K562 (cell line): ENCODE results near the gene PRKG1. TPM values are rescaled to one million over a fixed set of nuclear protein-coding genes. Genes with fewer than 3 reads are reported as not detected.

ENCODE experiments used
- ATAC-seq: fragments of 200-7000 bp; cut with Tn5 transposase; 3 replicates; pipeline ENCODE4 v1.9.1; 2020; ENCODE audit warnings: moderate library complexity
- BruUV-seq: library from RNA; stranded (reverse); fragments of 400-500 nt; replicated peaks from 2 replicates; lab custom pipeline; 2021; lab: Mats Ljungman, UMichigan
- CTCF ChIA-PET: fragments of 300-600 bp; formaldehyde crosslinking; extraction: SDS; loops from one replicate; lab custom pipeline; 2021; ENCODE audit warnings: low intra/inter-chr PET ratio; lab: Yijun Ruan, JAX
- POLR2A ChIA-PET: fragments of 300-600, 350-650 bp; sonication (Branson Sonifier 250); formaldehyde crosslinking; extraction: SDS; loops from one replicate; lab custom pipeline; 2021; ENCODE audit warnings: antibody characterized with exemption, inconsistent platforms; lab: Yijun Ruan, JAX
- DNase-seq, 4 experiments: peaks; one replicate each; pipeline versions ENCODE4 v3.0.0 to v3.0.0-alpha.2; 2011 to 2018; ENCODE audit warnings: low spot score in 3 of 4, mixed read lengths in 3 of 4; ENCODE audit errors: extremely low read depth in 1 of 4
- FAIRE-seq: peaks from 2 replicates; lab custom pipeline; 2011; peaks lifted over from hg19 to GRCh38; lab: Jason Lieb, UNC
- H2AFZ ChIP-seq: 2 replicates; pipeline ENCODE4 v1.6.0; 2011; ENCODE audit warnings: low read depth, low read length, control low read depth, inconsistent platforms
- H3K27ac ChIP-seq: fragments of 200-600 bp; 3 replicates; pipeline ENCODE4 v1.8.0; 2011; ENCODE audit warnings: low read depth, mild to moderate bottlenecking, control low read depth, inconsistent platforms, low read length, moderate library complexity, mixed read lengths; ENCODE audit errors: extremely low read depth
- H3K27me3 ChIP-seq, 2 experiments: fragments of 300-600 bp in 1 of 2; 2 replicates in 1 of 2; 3 replicates in 1 of 2; pipeline versions ENCODE4 v1.6.0 to v1.8.0; 2011; ENCODE audit warnings: inconsistent platforms in 2 of 2, low read length in 2 of 2, mild to moderate bottlenecking in 1 of 2, mixed read lengths in 1 of 2, moderate library complexity in 1 of 2; ENCODE audit not compliant: control insufficient read depth in 2 of 2, insufficient read depth in 2 of 2
- H3K36me3 ChIP-seq: fragments of 300-600 bp; 3 replicates; pipeline ENCODE4 v1.8.0; 2011; ENCODE audit warnings: mild to moderate bottlenecking, low read length, inconsistent platforms; ENCODE audit not compliant: control insufficient read depth, insufficient read depth
- H3K4me1 ChIP-seq, 2 experiments: fragments of 200-600 bp in 1 of 2; replicated peaks in 1 of 2; 2 replicates in 1 of 2; 3 replicates in 1 of 2; pipeline versions ENCODE4 v1.5.1 to v1.8.0; 2011; ENCODE audit warnings: inconsistent platforms in 2 of 2, low read length in 2 of 2, mild to moderate bottlenecking in 1 of 2, mixed read lengths in 1 of 2, moderate library complexity in 1 of 2; ENCODE audit not compliant: control insufficient read depth in 2 of 2, insufficient read depth in 2 of 2
- H3K4me2 ChIP-seq: 2 replicates; pipeline ENCODE4 v1.6.1; 2011; ENCODE audit warnings: low read length, control low read depth, inconsistent platforms, mixed read lengths; ENCODE audit not compliant: insufficient read depth
- H3K4me3 ChIP-seq: fragments of 200-600 bp; sonication (generic), shearing (Covaris generic); 2 replicates; pipeline ENCODE4 v1.5.1; 2016; ENCODE audit warnings: control low read depth, inconsistent platforms
- H3K79me2 ChIP-seq: fragments of 200-600 bp; 3 replicates; pipeline ENCODE4 v1.8.0; 2011; ENCODE audit warnings: low read length, inconsistent platforms; ENCODE audit not compliant: control insufficient read depth, insufficient read depth
- H3K9ac ChIP-seq, 2 experiments: 2 replicates each; pipeline versions ENCODE4 v1.6.0 to v1.6.1; 2011; ENCODE audit warnings: low read depth in 2 of 2, low read length in 2 of 2, control low read depth in 1 of 2, inconsistent platforms in 1 of 2, mild to moderate bottlenecking in 1 of 2, mixed read lengths in 1 of 2; ENCODE audit not compliant: insufficient read depth in 1 of 2
- H3K9me1 ChIP-seq: one replicate; pipeline ENCODE4 v1.6.0; 2011; ENCODE audit warnings: inconsistent platforms, mild to moderate bottlenecking, low read length, moderate library complexity; ENCODE audit not compliant: control insufficient read depth, insufficient read depth
- H3K9me3 ChIP-seq: replicated peaks from 2 replicates; pipeline ENCODE4 v1.5.1; 2011; ENCODE audit warnings: low read depth, low read length, inconsistent platforms; ENCODE audit not compliant: control insufficient read depth, insufficient read depth
- H4K20me1 ChIP-seq: replicated peaks from 2 replicates; pipeline ENCODE4 v1.6.1; 2011; ENCODE audit warnings: low read length, inconsistent platforms, mixed read lengths; ENCODE audit not compliant: control insufficient read depth, insufficient read depth
- BDP1 ChIP-seq: IDR thresholded peaks from 3 replicates; pipeline ENCODE4 v1.6.1; 2011; ENCODE audit not compliant: insufficient read length, insufficient read depth
- CSDE1 ChIP-seq, 2 experiments: fragments of 450-650 bp; IDR thresholded peaks; 2 replicates each; pipeline ENCODE4 v1.6.1; 2016; ENCODE audit warnings: mild to moderate bottlenecking in 1 of 2
- E2F3 ChIP-seq: fragments of 250-450 bp; sonication (Bioruptor Pico); IDR thresholded peaks from 2 replicates; pipeline ENCODE4 v1.4.0; 2020; ENCODE audit warnings: mild to moderate bottlenecking
- PTRF ChIP-seq: fragments of 450-650 bp; IDR thresholded peaks from 2 replicates; pipeline ENCODE4 v1.6.1; 2016; ENCODE audit warnings: mild to moderate bottlenecking, missing genetic modification characterization, missing compliant biosample characterization
- RAD21 ChIP-seq, 2 experiments: fragments of 250-450 bp in 1 of 2; fragments of 450-650 bp in 1 of 2; sonication (Bioruptor Pico) in 1 of 2; formaldehyde crosslinking in 1 of 2; IDR thresholded peaks in 1 of 2; conservative IDR thresholded peaks in 1 of 2; 2 replicates each; pipeline versions ENCODE4 v1.4.0 to v1.8.0; 2020 to 2022; ENCODE audit warnings: mild to moderate bottlenecking in 2 of 2, moderate library complexity in 1 of 2
- SMARCE1 ChIP-seq: fragments of 450-650 bp; IDR thresholded peaks from 2 replicates; pipeline ENCODE4 v1.7.1; 2016; ENCODE audit warnings: mild to moderate bottlenecking
- ZKSCAN3 ChIP-seq: fragments of 250-450 bp; sonication (Bioruptor Pico); IDR thresholded peaks from 2 replicates; pipeline ENCODE4 v1.4.0; 2020
- ZNF263 ChIP-seq: sonication (generic); formaldehyde crosslinking; IDR thresholded peaks from 2 replicates; pipeline ENCODE4 v1.8.0; 2022; ENCODE audit warnings: mild to moderate bottlenecking, missing genetic modification reagents, borderline replicate concordance
- ZNF785 ChIP-seq: fragments of 250-450 bp; sonication (Bioruptor Pico); IDR thresholded peaks from 2 replicates; pipeline ENCODE4 v1.4.0; 2020; ENCODE audit warnings: mild to moderate bottlenecking
- ZNF830 ChIP-seq: fragments of 250-450 bp; sonication (Bioruptor Pico); IDR thresholded peaks from 2 replicates; pipeline ENCODE4 v1.5.0; 2021; ENCODE audit warnings: mild to moderate bottlenecking
- WGBS: fragments of 100-300 bp; shearing (Covaris generic); methylation state at CpG from one replicate; pipeline ENCODE4 v1.1.6; 2016; ENCODE audit warnings: low coverage, mixed read lengths; ENCODE audit not compliant: insufficient coverage; ENCODE audit errors: missing lambda C conversion rate; 5-methylcytosine and 5-hydroxymethylcytosine counted together
- in situ Hi-C: fragments of 300-500 bp; cut with MboI; formaldehyde crosslinking; loops from 4 replicates; pipeline ENCODE4 v1.15.0; 2018; ENCODE audit warnings: inconsistent platforms, mixed read lengths
- intact Hi-C: fragments of 100-400 bp; cut with micrococcal nuclease; formaldehyde crosslinking; loops from 2 replicates; pipeline ENCODE4 v1.14.2; 2022
- polyA plus RNA-seq, 8 experiments: library from polyadenylated mRNA; depleted of rRNA in 4 of 8; stranded (reverse) in 5 of 8; unstranded in 3 of 8; fragments of >200 nt; fragmentation: Nextera tagmentation in 2 of 8; fragmentation: Illumina TruSeq in 1 of 8; extraction: Ambion mirVana in 2 of 8; extraction: Trizol in 1 of 8; gene quantifications; 2 replicates each; pipeline versions ENCODE4 v1.2.1 to v1.2.3, GENCODE V29; 2011 to 2014; ENCODE audit warnings: inconsistent platforms in 1 of 8, missing spikeins in 1 of 8
- total RNA-seq, 7 experiments: library from RNA; depleted of rRNA in 6 of 7; stranded (reverse); fragments of >200 nt in 6 of 7; fragmentation: Illumina TruSeq in 2 of 7; extraction: Trizol in 2 of 7; gene quantifications; 2 replicates each; pipeline versions ENCODE4 v1.2.1 to v1.2.3, GENCODE V29; 2011 to 2021; ENCODE audit warnings: low replicate concordance in 1 of 7
- TF ChIP-seq, protein P1 (sequence below), 2 experiments: fragments of 450-650 bp; IDR thresholded peaks; 2 replicates each; pipeline ENCODE4 v1.6.1; 2016
- TF ChIP-seq, protein P2 (sequence below): fragments of 250-450 bp; sonication (Bioruptor Pico); IDR thresholded peaks from 2 replicates; pipeline ENCODE4 v1.4.0; 2020; ENCODE audit warnings: mild to moderate bottlenecking, moderate library complexity, borderline replicate concordance
- TF ChIP-seq, protein P3 (sequence below): conservative IDR thresholded peaks from 2 replicates; pipeline ENCODE4 v1.6.1; 2011; ENCODE audit warnings: low read depth, mild to moderate bottlenecking, low read length; ENCODE audit not compliant: control insufficient read depth
- TF ChIP-seq, protein P4 (sequence below): fragments of 450-650 bp; IDR thresholded peaks from 2 replicates; pipeline ENCODE4 v1.6.1; 2017; ENCODE audit warnings: antibody characterized with exemption, mild to moderate bottlenecking

Gene PRKG1
- total and polyA plus RNA-seq, 9 of the 15 experiments (the other 6 are each of a cell fraction or from before 2014, with no cell fraction given) = 0.22 TPM; not detected in 8

DNA sequence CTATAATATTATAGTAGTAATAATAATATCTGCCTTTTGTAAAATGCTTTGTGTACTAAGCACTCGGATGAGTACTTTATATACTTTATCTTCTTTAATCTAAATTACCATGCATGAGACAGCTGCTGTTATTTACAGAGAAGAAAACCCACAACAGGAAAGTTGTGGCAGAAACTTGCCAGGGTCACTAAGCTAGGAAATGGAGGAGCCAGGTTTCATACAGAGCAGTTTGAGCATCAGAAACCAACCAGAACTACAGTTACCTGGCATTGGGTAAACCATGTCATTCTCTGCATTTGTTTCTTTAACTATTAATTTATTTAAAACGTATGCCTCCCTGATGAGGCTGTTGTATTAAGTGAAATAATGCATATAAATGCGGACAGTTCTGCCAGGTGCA, 495.2 kb downstream of the PRKG1 start:
- POLR2A ChIA-PET = interaction anchor here (1.0 kb wide), 1 partner anchor 8 kb away, joined by 3 read pairs; no protein-coding TSS in a partner anchor
- FAIRE-seq (no peak), DNase-seq (no peak), ATAC-seq (no peak)
- intact Hi-C loops = no loop called here
- Histone ChIP-seq H3K9me1 (no peaks in the 10 kb centered on the region), H4K20me1 (no peaks in the 10 kb centered on the region), H3K27me3 (no peaks in the 10 kb centered on the region), H3K27ac (no peak overlapping the region), H3K9ac (no peak overlapping the region), H3K4me2 (no peak overlapping the region), H3K4me1 (no peaks in the 10 kb centered on the region), H2AFZ (no peak overlapping the region), H3K4me3 (no peak overlapping the region), H3K9me3 (no peaks in the 10 kb centered on the region), H3K79me2 (no peaks in the 10 kb centered on the region), H3K36me3 (no peaks in the 10 kb centered on the region)
- CTCF ChIA-PET = no interaction called here
- in situ Hi-C loops = no loop called here
- no TSS peak for BruUV-seq
- WGBS = 1% methylated on average over 3 of the region's 3 CpGs
- TF ChIP-seq RAD21 (CRISPR knock-in tag; conservative IDR thresholded peaks at IDR 0.05 in 1 of 2, IDR thresholded peaks at IDR 0.05 in 1 of 2) (no peak), ZNF830 (CRISPR knock-in tag) (no peak), ZNF263 (no peak), ZKSCAN3 (CRISPR knock-in tag) (no peak), BDP1 (no peak), PTRF (no peak), CSDE1 (IDR thresholded peaks at IDR 0.05) (no peak), SMARCE1 (no peak), E2F3 (CRISPR knock-in tag) (no peak), ZNF785 (CRISPR knock-in tag) (no peak)
- TF ChIP-seq, protein P1, sequence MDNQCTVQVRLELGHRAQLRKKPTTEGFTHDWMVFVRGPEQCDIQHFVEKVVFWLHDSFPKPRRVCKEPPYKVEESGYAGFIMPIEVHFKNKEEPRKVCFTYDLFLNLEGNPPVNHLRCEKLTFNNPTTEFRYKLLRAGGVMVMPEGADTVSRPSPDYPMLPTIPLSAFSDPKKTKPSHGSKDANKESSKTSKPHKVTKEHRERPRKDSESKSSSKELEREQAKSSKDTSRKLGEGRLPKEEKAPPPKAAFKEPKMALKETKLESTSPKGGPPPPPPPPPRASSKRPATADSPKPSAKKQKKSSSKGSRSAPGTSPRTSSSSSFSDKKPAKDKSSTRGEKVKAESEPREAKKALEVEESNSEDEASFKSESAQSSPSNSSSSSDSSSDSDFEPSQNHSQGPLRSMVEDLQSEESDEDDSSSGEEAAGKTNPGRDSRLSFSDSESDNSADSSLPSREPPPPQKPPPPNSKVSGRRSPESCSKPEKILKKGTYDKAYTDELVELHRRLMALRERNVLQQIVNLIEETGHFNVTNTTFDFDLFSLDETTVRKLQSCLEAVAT (IDR thresholded peaks at IDR 0.05) = no peak
- TF ChIP-seq, protein P2, sequence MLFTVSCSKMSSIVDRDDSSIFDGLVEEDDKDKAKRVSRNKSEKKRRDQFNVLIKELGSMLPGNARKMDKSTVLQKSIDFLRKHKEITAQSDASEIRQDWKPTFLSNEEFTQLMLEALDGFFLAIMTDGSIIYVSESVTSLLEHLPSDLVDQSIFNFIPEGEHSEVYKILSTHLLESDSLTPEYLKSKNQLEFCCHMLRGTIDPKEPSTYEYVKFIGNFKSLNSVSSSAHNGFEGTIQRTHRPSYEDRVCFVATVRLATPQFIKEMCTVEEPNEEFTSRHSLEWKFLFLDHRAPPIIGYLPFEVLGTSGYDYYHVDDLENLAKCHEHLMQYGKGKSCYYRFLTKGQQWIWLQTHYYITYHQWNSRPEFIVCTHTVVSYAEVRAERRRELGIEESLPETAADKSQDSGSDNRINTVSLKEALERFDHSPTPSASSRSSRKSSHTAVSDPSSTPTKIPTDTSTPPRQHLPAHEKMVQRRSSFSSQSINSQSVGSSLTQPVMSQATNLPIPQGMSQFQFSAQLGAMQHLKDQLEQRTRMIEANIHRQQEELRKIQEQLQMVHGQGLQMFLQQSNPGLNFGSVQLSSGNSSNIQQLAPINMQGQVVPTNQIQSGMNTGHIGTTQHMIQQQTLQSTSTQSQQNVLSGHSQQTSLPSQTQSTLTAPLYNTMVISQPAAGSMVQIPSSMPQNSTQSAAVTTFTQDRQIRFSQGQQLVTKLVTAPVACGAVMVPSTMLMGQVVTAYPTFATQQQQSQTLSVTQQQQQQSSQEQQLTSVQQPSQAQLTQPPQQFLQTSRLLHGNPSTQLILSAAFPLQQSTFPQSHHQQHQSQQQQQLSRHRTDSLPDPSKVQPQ (CRISPR knock-in tag) = no peak
- TF ChIP-seq, protein P3, sequence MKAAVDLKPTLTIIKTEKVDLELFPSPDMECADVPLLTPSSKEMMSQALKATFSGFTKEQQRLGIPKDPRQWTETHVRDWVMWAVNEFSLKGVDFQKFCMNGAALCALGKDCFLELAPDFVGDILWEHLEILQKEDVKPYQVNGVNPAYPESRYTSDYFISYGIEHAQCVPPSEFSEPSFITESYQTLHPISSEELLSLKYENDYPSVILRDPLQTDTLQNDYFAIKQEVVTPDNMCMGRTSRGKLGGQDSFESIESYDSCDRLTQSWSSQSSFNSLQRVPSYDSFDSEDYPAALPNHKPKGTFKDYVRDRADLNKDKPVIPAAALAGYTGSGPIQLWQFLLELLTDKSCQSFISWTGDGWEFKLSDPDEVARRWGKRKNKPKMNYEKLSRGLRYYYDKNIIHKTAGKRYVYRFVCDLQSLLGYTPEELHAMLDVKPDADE = no peak
- TF ChIP-seq, protein P4, sequence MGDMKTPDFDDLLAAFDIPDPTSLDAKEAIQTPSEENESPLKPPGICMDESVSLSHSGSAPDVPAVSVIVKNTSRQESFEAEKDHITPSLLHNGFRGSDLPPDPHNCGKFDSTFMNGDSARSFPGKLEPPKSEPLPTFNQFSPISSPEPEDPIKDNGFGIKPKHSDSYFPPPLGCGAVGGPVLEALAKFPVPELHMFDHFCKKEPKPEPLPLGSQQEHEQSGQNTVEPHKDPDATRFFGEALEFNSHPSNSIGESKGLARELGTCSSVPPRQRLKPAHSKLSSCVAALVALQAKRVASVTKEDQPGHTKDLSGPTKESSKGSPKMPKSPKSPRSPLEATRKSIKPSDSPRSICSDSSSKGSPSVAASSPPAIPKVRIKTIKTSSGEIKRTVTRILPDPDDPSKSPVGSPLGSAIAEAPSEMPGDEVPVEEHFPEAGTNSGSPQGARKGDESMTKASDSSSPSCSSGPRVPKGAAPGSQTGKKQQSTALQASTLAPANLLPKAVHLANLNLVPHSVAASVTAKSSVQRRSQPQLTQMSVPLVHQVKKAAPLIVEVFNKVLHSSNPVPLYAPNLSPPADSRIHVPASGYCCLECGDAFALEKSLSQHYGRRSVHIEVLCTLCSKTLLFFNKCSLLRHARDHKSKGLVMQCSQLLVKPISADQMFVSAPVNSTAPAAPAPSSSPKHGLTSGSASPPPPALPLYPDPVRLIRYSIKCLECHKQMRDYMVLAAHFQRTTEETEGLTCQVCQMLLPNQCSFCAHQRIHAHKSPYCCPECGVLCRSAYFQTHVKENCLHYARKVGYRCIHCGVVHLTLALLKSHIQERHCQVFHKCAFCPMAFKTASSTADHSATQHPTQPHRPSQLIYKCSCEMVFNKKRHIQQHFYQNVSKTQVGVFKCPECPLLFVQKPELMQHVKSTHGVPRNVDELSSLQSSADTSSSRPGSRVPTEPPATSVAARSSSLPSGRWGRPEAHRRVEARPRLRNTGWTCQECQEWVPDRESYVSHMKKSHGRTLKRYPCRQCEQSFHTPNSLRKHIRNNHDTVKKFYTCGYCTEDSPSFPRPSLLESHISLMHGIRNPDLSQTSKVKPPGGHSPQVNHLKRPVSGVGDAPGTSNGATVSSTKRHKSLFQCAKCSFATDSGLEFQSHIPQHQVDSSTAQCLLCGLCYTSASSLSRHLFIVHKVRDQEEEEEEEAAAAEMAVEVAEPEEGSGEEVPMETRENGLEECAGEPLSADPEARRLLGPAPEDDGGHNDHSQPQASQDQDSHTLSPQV = no peak
